GM21737 (cell line): ENCODE results near the gene PLAAT3.
"Not testable (repeated sequence)": the region's sequence is repeated elsewhere in the genome, so short reads cannot be mapped to it uniquely, and the experiment has no call there.

ENCODE experiments used
- ATAC-seq: cut with Tn5 transposase; IDR thresholded peaks from one replicate; pipeline ENCODE4 v1.9.1; 2021; ENCODE audit warnings: mild to moderate bottlenecking, moderate library complexity; ENCODE audit not compliant: unreplicated experiment

The PLAAT3 gene

GRCh38 chr11:63609971-63610580 lies 4.2 kb downstream of the PLAAT3 start:
- no peak for ATAC-seq

GRCh38 chr11:63609536-63609935 lies 4.7 kb downstream of the PLAAT3 start:
- ATAC-seq, result no peak

- ATAC-seq, result no peak
Observed at GRCh38 chr11:63608353-63609345, 5.6 kb downstream of the PLAAT3 start.

- no peak for ATAC-seq
Observed at GRCh38 chr11:63603180-63603518, 11.1 kb downstream of the PLAAT3 start.

- not testable (repeated sequence) for ATAC-seq
Observed at GRCh38 chr11:63602290-63603179, 11.7 kb downstream of the PLAAT3 start.

- no peak for ATAC-seq
Observed at GRCh38 chr11:63599211-63600122, 14.8 kb downstream of the PLAAT3 start.

GRCh38 chr11:63598556-63598955 lies 15.7 kb downstream of the PLAAT3 start:
- no peak for ATAC-seq

- no peak for ATAC-seq
Observed at GRCh38 chr11:63595296-63595695, 18.9 kb downstream of the PLAAT3 start.

- ATAC-seq, result no peak
Observed at GRCh38 chr11:63592975-63593395, 21.2 kb downstream of the PLAAT3 start.

- no peak for ATAC-seq
Observed at GRCh38 chr11:63590024-63590788, 24.0 kb downstream of the PLAAT3 start.

GRCh38 chr11:63589000-63589399 lies 25.2 kb downstream of the PLAAT3 start:
- no peak for ATAC-seq

GRCh38 chr11:63586451-63587166 lies 27.6 kb downstream of the PLAAT3 start:
- no peak for ATAC-seq

- ATAC-seq, result no peak
Observed at GRCh38 chr11:63583357-63583677, 30.9 kb downstream of the PLAAT3 start.

GRCh38 chr11:63581224-63581623 lies 33.0 kb downstream of the PLAAT3 start:
- not testable (repeated sequence) for ATAC-seq

- not testable (repeated sequence) for ATAC-seq
Observed at GRCh38 chr11:63578882-63579281, 35.4 kb downstream of the PLAAT3 start.

GRCh38 chr11:63574856-63575602 lies 39.2 kb downstream of the PLAAT3 start:
- ATAC-seq, result no peak

GRCh38 chr11:63573881-63574855 lies 40.1 kb downstream of the PLAAT3 start:
- ATAC-seq, result no peak
